ENCODE results near the gene TMEM266.

Gene TMEM266

GRCh38 chr15:76209523-76209922, 149.7 kb downstream of the TMEM266 start:
- no peak overlapping the region for H3K27ac ChIP-seq
- no peak for TF ChIP-seq CTCF (IDR thresholded peaks at IDR 0.05)
- TF ChIP-seq ZFX (IDR thresholded peaks at IDR 0.05; ENCODE audit: borderline replicate concordance): no peak

GRCh38 chr15:76209942-76210341, 150.2 kb downstream of the TMEM266 start:
- H3K27ac ChIP-seq: no peak overlapping the region
- no peak for TF ChIP-seq CTCF (IDR thresholded peaks at IDR 0.05)

- H3K27ac ChIP-seq: no peak overlapping the region
- TF ChIP-seq CTCF (IDR thresholded peaks at IDR 0.05) (no peak), ZFX (IDR thresholded peaks at IDR 0.05; ENCODE audit: borderline replicate concordance) (no peak)
Measured at GRCh38 chr15:76215634-76216033, 155.8 kb downstream of the TMEM266 start.

- peak overlapping the region; percentile 27; the same call in 1 of the 2 replicates for H3K27ac ChIP-seq
Measured at GRCh38 chr15:76217029-76217881, 157.5 kb downstream of the TMEM266 start.

GRCh38 chr15:76217882-76218217, 158.1 kb downstream of the TMEM266 start:
- peak overlapping the region; percentile 27; the same call in 1 of the 2 replicates for H3K27ac ChIP-seq
- TF ChIP-seq ZFX (IDR thresholded peaks at IDR 0.05; ENCODE audit: borderline replicate concordance) (no peak), CTCF (IDR thresholded peaks at IDR 0.05) (no peak)

More at GRCh38 chr15:76217029-76217881, 157.5 kb downstream of the TMEM266 start:
- TF ChIP-seq ZFX (IDR thresholded peaks at IDR 0.05; ENCODE audit: borderline replicate concordance): no peak
- no peak for TF ChIP-seq CTCF (IDR thresholded peaks at IDR 0.05)

GRCh38 chr15:76221085-76221767, 161.4 kb downstream of the TMEM266 start:
- TF ChIP-seq ZFX (IDR thresholded peaks at IDR 0.05; ENCODE audit: borderline replicate concordance) (no peak), CTCF (IDR thresholded peaks at IDR 0.05) (no peak)
- no peak overlapping the region for H3K27ac ChIP-seq

- no peak overlapping the region for H3K27ac ChIP-seq
- TF ChIP-seq ZFX (IDR thresholded peaks at IDR 0.05; ENCODE audit: borderline replicate concordance) (no peak), CTCF (IDR thresholded peaks at IDR 0.05) (no peak)
Measured at GRCh38 chr15:76222159-76222558, 162.4 kb downstream of the TMEM266 start.

All from 22Rv1 (cell line).